HG03521 (cell line): ENCODE data around the gene C6orf15.
A peak's percentile ranks its signal among the peaks of the same experiment; 100 is the strongest.

Experiments used
- ATAC-seq: cut with Tn5 transposase; IDR thresholded peaks from one replicate; pipeline ENCODE4 v1.9.1; 2021; ENCODE audit warnings: mild to moderate bottlenecking, moderate library complexity; ENCODE audit not compliant: unreplicated experiment

Gene C6orf15

GRCh38 chr6:31112478-31112877, at the start of gene C6orf15:
Gene C6orf15, minus strand, starts transcription at chr6:31112575. Its CDS starts 20 bp downstream, at chr6:31112555.
- no peak for ATAC-seq

DNA sequence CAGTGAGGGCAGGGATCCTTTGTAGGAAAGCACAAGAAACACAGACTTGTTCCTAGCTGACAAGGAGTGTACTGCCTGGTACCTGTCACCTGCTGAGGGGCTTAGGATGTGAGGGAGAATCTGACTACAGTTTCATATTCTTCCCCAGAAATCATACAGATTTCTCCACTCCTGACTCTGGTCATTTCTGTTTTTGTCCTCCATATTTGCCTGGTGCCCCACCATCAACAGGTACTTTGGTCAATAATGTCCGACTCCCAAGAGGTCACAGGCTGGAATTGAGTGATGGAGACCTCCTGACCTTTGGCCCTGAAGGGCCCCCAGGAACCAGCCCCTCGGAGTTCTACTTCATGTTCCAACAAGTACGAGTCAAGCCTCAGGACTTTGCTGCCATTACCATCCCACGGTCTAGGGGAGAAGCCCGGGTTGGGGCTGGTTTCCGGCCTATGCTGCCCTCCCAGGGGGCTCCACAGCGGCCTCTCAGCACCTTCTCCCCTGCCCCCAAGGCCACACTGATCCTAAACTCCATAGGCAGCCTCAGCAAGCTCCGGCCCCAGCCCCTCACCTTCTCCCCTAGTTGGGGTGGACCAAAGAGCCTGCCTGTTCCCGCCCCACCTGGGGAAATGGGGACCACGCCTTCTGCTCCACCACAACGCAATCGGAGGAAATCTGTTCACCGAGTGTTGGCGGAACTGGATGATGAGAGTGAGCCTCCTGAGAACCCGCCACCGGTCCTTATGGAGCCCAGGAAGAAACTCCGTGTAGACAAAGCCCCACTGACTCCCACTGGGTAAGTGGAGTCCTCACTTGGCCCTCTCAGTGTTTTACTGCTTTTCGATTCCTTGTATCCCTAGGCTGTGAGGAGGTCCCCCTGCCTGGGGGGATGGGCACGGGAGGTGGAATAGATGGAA, 49.1 kb upstream of the C6orf15 start:
- ATAC-seq: no peak

- no peak for ATAC-seq
Observed at GRCh38 chr6:31158863-31159855, 46.8 kb upstream of the C6orf15 start.

- peak; percentile 86 for ATAC-seq
Observed at GRCh38 chr6:31158140-31158862, 45.9 kb upstream of the C6orf15 start, which contains the start of gene TCF19. Gene TCF19, plus strand, starts transcription at chr6:31158589. Its CDS starts 881 bp downstream, at chr6:31159470.

GRCh38 chr6:31157513-31158139, 45.3 kb upstream of the C6orf15 start, which contains the start of gene CCHCR1:
Gene CCHCR1, minus strand, starts transcription at chr6:31157802. Its CDS starts 202 bp downstream, at chr6:31157600.
- no peak for ATAC-seq

GRCh38 chr6:31156641-31157040, 44.3 kb upstream of the C6orf15 start:
- ATAC-seq: no peak

- no peak for ATAC-seq
Observed at GRCh38 chr6:31154436-31154835, 42.1 kb upstream of the C6orf15 start.

DNA sequence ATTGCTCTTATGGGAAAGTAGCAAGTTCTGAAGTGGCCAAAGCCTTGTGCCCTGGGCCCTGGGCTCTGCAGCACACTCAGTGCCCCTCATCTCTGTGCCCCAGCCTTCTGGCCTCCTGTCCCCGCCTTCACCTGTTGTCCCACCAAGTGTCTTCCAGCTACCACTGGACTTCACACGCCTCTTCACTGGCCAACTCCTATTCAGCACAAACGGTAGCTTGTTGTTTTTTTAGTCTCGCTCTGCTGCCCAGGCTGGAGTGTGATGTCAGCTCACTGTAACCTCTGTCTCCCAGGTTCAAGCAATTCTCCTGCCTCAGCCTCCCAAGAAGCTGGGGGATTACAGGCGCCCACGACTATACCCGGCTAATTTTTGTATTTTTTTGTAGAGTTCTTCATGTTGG, 40.4 kb upstream of the C6orf15 start:
- ATAC-seq: no peak

DNA sequence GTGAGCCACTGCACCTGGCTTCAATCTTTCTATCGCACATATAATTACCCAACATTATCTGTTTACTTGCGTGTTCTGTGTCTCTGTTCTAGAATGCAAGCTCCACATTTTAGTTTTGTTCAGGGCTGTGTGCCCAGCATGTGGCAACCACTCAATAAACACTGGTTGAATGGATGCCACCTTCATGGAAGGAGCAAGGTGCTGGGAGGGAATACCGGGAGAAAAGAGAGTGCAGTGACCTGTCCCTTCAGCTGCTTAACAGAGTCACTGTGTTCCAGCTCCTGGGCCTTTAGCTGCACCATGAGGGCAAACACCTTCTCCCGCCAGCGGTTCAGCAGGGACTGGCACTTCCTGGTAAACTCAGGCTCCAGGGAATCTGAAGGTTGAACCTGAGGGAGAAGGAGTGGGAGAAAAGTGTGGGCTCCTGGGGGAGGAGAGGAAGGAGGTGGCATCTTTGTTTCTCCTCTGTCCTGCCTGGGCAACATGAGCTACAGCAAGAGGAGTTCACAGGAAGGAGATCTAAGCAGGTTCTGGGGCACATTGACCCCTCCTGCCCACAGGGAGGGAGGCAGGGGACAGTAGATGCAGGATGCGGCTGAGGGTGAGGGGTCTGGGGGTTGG, 37.6 kb upstream of the C6orf15 start:
- ATAC-seq: no peak

DNA sequence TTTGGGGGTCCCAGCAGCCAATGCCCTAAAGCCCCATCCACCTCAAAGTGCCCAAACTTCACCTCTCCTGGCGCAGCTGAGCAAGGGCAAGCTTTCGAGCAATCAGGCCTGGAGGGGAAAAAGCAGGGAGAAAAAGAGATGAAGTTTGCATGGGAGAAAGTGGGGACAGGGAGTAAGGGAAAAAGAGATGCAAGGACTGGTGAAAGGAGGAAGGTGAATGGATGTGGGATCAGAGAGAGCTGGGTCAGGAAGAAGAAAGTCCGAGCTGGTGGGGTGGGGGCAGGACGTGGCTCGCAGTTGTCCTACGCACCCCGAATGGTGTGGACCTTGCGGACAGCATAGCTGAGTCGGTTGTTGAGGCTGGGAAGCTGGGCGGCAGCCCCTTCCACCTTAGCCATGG, 33.0 kb upstream of the C6orf15 start:
- no peak for ATAC-seq

DNA sequence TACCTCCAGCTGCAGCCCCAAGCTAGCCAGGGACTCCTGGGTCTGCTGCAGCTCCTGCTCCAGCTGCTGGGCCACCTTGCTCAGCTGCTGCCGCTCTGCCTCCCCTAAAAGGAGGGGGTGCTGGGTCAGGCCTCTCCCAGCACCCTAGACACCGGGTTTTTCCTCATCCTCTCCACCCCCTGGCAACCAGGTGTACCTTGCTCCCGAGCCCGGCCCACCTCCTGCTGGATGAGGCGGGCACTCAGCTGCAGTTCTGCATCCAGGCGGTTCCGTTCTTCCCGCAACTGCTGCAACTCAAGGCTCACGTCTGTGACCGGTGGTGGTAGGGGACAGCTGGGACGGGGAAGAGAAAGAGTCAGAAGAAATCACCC, 32.6 kb upstream of the C6orf15 start:
- no peak for ATAC-seq

DNA sequence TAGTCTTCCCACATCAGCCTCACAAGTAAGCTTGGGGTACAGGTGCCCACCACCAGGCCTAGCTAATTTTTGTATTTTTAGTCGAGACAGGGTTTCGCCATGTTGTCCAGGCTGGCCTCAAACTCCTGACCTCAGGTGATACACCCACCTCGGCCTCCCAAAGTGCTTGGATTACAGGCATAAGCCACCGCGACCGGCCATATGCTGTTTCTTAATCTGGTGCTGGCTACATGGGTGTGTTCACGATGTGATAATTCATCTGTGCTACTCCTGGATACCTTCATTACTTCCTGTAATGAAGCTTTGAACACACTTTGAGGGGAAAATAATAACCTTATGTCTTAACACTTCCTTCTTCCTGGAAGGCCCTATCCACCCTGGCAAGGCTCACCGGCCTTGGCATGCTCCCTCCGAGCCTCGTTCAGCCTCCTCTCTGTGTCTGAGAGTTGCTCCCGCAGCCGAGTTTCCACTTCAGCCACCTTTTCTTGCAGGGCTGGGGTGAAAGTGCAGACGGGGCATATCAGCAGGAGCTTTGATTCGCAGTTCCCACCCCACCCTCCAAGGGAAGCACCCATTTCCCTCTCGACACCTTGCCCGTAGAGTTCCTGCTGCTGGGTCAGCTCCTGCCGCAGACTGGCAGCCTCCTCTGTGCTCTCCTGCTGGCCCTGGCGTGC, 32.1 kb upstream of the C6orf15 start:
- ATAC-seq: no peak

GRCh38 chr6:31143148-31143547, 30.8 kb upstream of the C6orf15 start:
- no peak for ATAC-seq

GRCh38 chr6:31142361-31142761, 30.0 kb upstream of the C6orf15 start:
- ATAC-seq: no peak

DNA sequence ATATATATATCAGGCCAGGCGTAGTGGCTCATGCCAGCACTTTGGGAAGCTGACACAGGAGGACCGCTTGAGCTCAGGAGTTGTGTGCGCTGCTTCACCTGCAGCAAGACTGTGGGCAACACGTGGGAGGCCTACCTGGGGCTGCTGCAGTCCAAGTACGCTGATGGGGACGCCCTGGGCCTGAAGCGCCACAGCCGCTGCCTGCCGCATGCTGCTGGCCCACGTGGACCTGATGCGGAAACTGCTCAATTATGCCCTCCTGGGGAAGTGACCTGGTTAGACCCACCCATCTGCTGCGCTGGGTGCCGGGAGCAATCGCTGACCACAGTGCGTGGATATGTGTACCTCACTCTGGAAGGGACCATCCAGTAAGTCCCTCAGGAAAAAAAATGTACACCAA, 28.3 kb upstream of the C6orf15 start:
- no peak for ATAC-seq

DNA sequence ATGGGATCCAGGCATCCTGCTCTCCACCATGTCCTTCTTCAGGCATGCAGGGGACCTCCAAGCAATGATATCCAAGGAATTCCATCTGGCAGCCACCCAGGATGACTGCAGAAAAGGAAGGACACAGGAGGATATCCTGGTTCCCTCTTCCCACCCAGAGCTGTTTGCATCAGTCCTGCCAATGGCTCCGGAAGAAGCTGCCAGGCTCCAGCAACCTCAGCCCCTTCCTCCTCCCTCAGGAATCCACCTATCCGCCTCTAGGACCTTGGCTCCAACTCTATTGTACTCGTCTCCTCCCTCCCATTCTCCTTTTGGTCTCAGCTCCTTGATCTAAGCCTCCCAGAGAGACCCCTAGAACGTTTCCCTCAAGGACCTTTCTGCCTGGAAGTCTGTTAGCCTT, 27.2 kb upstream of the C6orf15 start:
- no peak for ATAC-seq

DNA sequence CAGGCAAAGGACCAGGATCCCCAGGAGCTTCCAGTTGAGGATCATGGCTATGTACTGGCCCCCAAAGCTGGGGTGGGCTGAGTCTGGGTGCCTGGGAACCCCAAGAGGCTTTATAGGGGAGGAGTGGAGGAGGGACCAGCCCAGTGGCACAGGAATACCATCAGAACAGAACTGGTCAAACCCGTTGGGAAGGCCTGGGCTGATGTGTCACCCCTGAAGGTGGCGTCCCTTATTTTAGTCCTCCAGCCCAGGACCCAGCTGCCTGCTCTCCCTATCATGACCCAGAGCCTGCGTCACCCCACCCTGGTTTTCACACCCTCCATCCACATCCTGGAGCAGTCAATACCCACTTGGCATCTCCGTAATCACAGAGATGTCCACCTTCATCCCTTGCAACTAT, 26.6 kb upstream of the C6orf15 start, which contains the start of gene PSORS1C2:
Gene PSORS1C2 (minus strand): TSS at position 85 of the 400 bp plus-strand sequence. CDS start 40 bp downstream, at position 45.
- no peak for ATAC-seq

GRCh38 chr6:31135710-31136109, 23.3 kb upstream of the C6orf15 start:
- ATAC-seq: no peak

DNA sequence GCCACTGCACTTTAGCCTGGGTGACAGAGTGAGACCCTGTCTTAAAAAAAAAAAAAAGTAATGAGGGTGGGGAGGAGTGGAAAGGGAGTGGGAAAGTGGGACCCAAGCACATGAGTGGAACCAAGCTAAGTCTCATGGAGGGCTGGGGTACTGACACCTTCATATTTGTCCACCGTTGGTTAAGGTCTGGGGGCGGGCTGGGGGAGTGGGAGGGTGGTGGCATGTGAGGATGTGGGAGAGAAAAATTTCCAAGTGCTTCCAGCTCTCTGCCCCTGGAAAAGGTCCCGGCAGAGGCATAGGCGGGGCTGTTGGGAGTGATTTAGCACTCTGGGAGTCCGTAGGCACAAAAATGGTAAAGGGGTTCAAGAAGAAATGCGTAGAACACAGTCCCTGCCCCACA, 20.4 kb upstream of the C6orf15 start:
- no peak for ATAC-seq
